OCI-LY3 (cell line): ENCODE measurements around the gene BMS1.

Source experiments
- H2AFZ ChIP-seq: fragments of 200-600, 300-600 bp; shearing (Covaris generic); 2 replicates; pipeline ENCODE4 v1.6.0; 2014; ENCODE audit warnings: antibody characterized with exemption, low read depth, low read length
- H3K27ac ChIP-seq: fragments of 200-600, 300-600 bp; sonication (generic); 2 replicates; pipeline ENCODE4 v1.5.1; 2014; ENCODE audit warnings: mild to moderate bottlenecking, low read length, moderate library complexity, mixed read lengths
- H3K27me3 ChIP-seq: fragments of 200-600, 300-600 bp; sonication (generic); 2 replicates; pipeline ENCODE4 v1.6.1; 2014; ENCODE audit warnings: low read depth, low read length, mixed read lengths
- H3K36me3 ChIP-seq: fragments of 200-600, 300-600 bp; sonication (generic); replicated peaks from 2 replicates; pipeline ENCODE3; 2014; ENCODE audit warnings: low read depth, low read length, mixed read lengths
- H3K4me1 ChIP-seq: fragments of 300-600, 200-600 bp; sonication (generic); 2 replicates; pipeline ENCODE4 v1.6.1; 2014; ENCODE audit warnings: low read length, mixed read lengths
- H3K4me2 ChIP-seq: fragments of 200-600, 300-600 bp; sonication (generic); 2 replicates; pipeline ENCODE4 v1.6.1; 2014; ENCODE audit warnings: low read length, mixed read lengths
- H3K4me3 ChIP-seq: fragments of 300-600, 200-600 bp; sonication (generic); 2 replicates; pipeline ENCODE4 v1.5.1; 2014; ENCODE audit warnings: antibody characterized with exemption, mild to moderate bottlenecking, low read length, moderate library complexity
- H3K79me2 ChIP-seq: fragments of 300-600, 200-600 bp; shearing (Covaris generic); 2 replicates; pipeline ENCODE4 v1.6.1; 2014; ENCODE audit warnings: mild to moderate bottlenecking, low read length, mixed read lengths
- H3K9ac ChIP-seq: fragments of 300-600, 200-600 bp; shearing (Covaris generic); 2 replicates; pipeline ENCODE4 v1.6.0; 2014; ENCODE audit warnings: mild to moderate bottlenecking, low read length, moderate library complexity
- H3K9me3 ChIP-seq: fragments of 200-600, 300-600 bp; shearing (Covaris generic); 2 replicates; pipeline ENCODE4 v1.6.1; 2014; ENCODE audit warnings: low read length, mixed read lengths; ENCODE audit not compliant: insufficient read depth
- H4K20me1 ChIP-seq: fragments of 200-600, 300-600 bp; sonication (generic); 2 replicates; pipeline ENCODE4 v1.6.1; 2016; ENCODE audit warnings: low read length, mixed read lengths; ENCODE audit not compliant: insufficient read depth
- EZH2phosphoT487 ChIP-seq: fragments of 200-600 bp; shearing (Covaris generic); IDR thresholded peaks from 2 replicates; pipeline ENCODE4 v1.6.1; 2018; ENCODE audit warnings: antibody characterized with exemption, mixed run types, low read depth
- TF ChIP-seq, protein P1 (sequence below): fragments of 200-600, 300-600 bp; sonication (generic); IDR thresholded peaks from 2 replicates; pipeline ENCODE4 v1.5.1; 2014; ENCODE audit warnings: antibody characterized with exemption, low read length, low read depth

Gene BMS1

DNA sequence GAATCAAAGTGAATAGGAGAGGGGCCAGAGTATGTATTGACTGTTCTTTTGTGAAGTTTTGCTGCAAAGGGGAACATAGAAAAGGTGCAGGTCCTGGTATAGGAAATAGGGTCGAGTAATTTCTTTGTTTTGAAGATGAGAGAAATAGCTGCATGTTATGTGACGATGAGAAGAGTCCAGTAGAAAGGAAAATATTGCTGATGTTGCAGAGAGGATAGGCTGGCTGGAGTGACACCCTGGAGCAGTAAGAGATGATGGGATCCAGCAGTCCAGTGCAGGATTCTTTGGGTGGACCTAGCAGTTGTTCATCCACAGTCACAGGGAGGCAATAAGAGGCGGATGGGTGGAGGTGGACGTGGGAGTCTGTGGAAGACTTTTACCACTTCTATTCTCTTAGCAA is 2.1 kb upstream of the BMS1 start:
- H3K4me2 ChIP-seq, result no peak overlapping the region

DNA sequence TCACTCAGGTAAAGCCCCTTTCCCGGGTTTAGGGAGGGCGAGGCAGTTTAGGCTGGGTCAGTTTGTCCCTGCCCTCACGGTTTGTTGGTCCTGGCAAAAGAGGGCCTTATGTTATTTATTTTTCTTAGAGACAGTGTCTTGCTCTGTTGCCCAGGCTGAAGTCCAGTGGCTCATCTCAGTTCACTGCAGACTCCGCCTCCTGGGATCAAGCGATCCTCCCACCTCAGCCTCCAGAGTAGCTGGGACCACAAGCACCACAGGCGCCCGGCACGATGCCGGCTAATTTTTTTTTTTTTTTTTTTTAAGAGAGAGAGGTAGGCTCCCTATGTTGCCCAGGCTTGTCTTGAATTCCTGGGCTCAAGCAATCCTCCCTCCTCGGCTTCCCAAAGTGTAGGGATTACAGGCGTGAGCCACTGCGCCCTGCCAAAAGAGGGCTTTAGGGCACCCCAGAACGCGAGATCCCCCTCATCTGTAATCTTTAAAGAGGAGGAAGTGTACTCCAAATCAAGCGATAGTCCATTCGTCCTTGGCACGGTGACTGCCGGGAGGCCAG is 626 bp upstream of the BMS1 start:
- H3K27ac ChIP-seq, result peak overlapping the region; percentile 61
- peak overlapping the region; percentile 38 for H3K4me2 ChIP-seq
- H3K36me3 ChIP-seq, result peaks cover 5% of the 10 kb centered on the region
- H2AFZ ChIP-seq, result peak overlapping the region; percentile 90; the same call in 1 of the 2 replicates
- no peaks in the 10 kb centered on the region for H4K20me1 ChIP-seq
- H3K4me1 ChIP-seq, result 0 out of 2 replicates have a peak, but pooled peaks cover 3% of the 10 kb centered on the region
- H3K9ac ChIP-seq, result peak overlapping the region; percentile 79
- no peak for TF ChIP-seq EZH2phosphoT487
- TF ChIP-seq, protein P1, sequence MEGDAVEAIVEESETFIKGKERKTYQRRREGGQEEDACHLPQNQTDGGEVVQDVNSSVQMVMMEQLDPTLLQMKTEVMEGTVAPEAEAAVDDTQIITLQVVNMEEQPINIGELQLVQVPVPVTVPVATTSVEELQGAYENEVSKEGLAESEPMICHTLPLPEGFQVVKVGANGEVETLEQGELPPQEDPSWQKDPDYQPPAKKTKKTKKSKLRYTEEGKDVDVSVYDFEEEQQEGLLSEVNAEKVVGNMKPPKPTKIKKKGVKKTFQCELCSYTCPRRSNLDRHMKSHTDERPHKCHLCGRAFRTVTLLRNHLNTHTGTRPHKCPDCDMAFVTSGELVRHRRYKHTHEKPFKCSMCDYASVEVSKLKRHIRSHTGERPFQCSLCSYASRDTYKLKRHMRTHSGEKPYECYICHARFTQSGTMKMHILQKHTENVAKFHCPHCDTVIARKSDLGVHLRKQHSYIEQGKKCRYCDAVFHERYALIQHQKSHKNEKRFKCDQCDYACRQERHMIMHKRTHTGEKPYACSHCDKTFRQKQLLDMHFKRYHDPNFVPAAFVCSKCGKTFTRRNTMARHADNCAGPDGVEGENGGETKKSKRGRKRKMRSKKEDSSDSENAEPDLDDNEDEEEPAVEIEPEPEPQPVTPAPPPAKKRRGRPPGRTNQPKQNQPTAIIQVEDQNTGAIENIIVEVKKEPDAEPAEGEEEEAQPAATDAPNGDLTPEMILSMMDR, result no peak
- H3K4me3 ChIP-seq, result peak overlapping the region; percentile 99
- no peaks in the 10 kb centered on the region for H3K27me3 ChIP-seq
- H3K79me2 ChIP-seq, result peaks cover 14% of the 10 kb centered on the region
- H3K9me3 ChIP-seq, result no peaks in the 10 kb centered on the region

More for the DNA sequence above, 2.1 kb upstream of the BMS1 start:
- no peaks in the 10 kb centered on the region for H3K36me3 ChIP-seq
- no peaks in the 10 kb centered on the region for H4K20me1 ChIP-seq
- H3K9me3 ChIP-seq, result no peaks in the 10 kb centered on the region
- no peak overlapping the region for H3K4me3 ChIP-seq
- peaks cover 14% of the 10 kb centered on the region for H3K79me2 ChIP-seq
- H3K4me1 ChIP-seq, result 0 out of 2 replicates have a peak, but pooled peaks cover 3% of the 10 kb centered on the region
- no peak overlapping the region for H2AFZ ChIP-seq
- H3K27me3 ChIP-seq, result no peaks in the 10 kb centered on the region
- H3K9ac ChIP-seq, result no peak overlapping the region
- TF ChIP-seq, protein P1, result no peak
- no peak for TF ChIP-seq EZH2phosphoT487
- H3K27ac ChIP-seq, result no peak overlapping the region

DNA sequence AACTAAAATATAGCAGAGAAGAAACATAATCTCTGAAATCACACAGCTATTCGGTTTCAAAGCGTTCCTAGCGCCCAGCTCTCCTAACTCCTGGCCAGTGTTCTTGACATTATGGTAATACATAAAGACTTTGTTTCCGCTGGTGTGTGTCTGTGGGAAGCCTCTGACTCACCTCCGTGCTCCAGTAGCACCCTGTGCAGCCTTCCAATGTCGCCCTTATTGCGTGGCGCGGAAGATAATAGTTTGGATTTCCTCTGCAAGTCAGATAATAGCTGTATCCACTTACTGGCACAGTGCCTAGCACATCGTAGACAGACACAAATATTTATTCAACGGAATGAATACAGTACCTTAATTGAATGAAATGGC is 570 bp downstream of the BMS1 start:
- Histone ChIP-seq H3K9ac (peak overlapping the region; percentile 79), H3K27me3 (no peaks in the 10 kb centered on the region), H3K4me1 (0 out of 2 replicates have a peak, but pooled peaks cover 3% of the 10 kb centered on the region), H3K4me3 (peak overlapping the region; percentile 99), H4K20me1 (no peaks in the 10 kb centered on the region), H3K79me2 (peaks cover 14% of the 10 kb centered on the region), H3K4me2 (peak overlapping the region; percentile 87), H3K27ac (peak overlapping the region; percentile 23; the same call in 1 of the 2 replicates), H2AFZ (peak overlapping the region; percentile 90; the same call in 1 of the 2 replicates), H3K36me3 (peaks cover 5% of the 10 kb centered on the region), H3K9me3 (no peaks in the 10 kb centered on the region)
- TF ChIP-seq EZH2phosphoT487, result no peak
- TF ChIP-seq, protein P1, result no peak

DNA sequence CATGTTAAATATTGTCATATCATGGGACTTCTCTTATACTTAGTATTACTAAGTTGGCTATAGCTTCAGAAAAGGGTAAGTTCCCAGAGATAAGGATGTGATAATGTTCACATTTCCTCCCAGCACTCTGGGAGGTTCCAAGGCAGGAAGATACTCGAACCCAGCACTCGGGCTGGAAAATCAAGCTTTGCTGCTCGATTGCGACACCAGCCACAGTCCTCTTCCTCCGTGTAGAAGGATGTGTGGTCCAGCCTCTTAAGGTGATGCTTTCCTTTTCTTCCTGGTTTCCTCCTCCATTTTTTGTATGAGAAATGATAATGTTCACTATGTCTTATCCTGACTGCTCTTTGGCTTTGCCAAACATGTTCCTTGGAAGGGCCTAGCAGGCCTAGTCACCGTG is 3.2 kb downstream of the BMS1 start:
- Histone ChIP-seq H3K4me1 (0 out of 2 replicates have a peak, but pooled peaks cover 3% of the 10 kb centered on the region), H3K27me3 (no peaks in the 10 kb centered on the region), H4K20me1 (no peaks in the 10 kb centered on the region), H3K27ac (no peak overlapping the region), H3K79me2 (peaks cover 14% of the 10 kb centered on the region), H3K4me3 (no peak overlapping the region), H3K4me2 (no peak overlapping the region), H3K9ac (no peak overlapping the region), H3K9me3 (no peaks in the 10 kb centered on the region), H3K36me3 (peaks cover 5% of the 10 kb centered on the region), H2AFZ (no peak overlapping the region)
- TF ChIP-seq, protein P1, result no peak
- no peak for TF ChIP-seq EZH2phosphoT487
